Mucosa of stomach (tissue), 1 donor: ENCODE results near the gene USP11.

Experiments used
- H3K27me3 ChIP-seq: one replicate; pipeline ENCODE4 v1.7.0; 2013; ENCODE audit warnings: mild to moderate bottlenecking, low read length; ENCODE audit not compliant: control insufficient read depth, insufficient read depth
- H3K36me3 ChIP-seq: one replicate; pipeline ENCODE4 v1.7.0; 2013; ENCODE audit warnings: low read length; ENCODE audit not compliant: control insufficient read depth, insufficient read depth
- H3K4me1 ChIP-seq: one replicate; pipeline ENCODE4 v1.7.0; 2013; ENCODE audit warnings: mild to moderate bottlenecking, low read length; ENCODE audit not compliant: control insufficient read depth, insufficient read depth
- H3K4me3 ChIP-seq: one replicate; pipeline ENCODE4 v1.7.0; 2013; ENCODE audit warnings: low read length
- H3K9ac ChIP-seq: one replicate; pipeline ENCODE4 v1.7.0; 2013; ENCODE audit warnings: mild to moderate bottlenecking, low read length, moderate library complexity
- H3K9me3 ChIP-seq: one replicate; pipeline ENCODE4 v1.7.0; 2013; ENCODE audit warnings: mild to moderate bottlenecking, low read length, moderate library complexity; ENCODE audit not compliant: control insufficient read depth
- donor health status: Pancreatic carcinoma.

Gene USP11

DNA sequence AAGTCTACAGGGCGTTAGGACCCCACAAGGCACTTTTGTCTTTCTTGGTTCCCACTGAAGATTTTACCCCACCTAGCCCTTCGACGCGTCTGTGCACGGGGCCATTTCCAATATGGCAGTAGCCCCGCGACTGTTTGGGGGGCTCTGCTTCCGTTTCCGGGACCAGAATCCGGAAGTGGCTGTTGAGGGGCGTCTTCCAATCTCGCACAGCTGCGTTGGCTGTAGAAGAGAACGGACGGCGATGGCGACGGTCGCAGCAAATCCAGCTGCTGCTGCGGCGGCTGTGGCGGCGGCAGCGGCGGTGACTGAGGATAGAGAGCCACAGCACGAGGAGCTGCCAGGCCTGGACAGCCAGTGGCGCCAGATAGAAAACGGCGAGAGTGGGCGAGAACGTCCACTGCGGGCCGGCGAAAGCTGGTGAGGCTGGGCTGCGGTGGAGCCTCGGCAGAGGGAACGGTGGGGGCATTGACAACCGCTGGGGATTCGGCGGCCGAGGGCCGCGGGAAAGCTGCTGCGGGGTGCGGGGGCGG, at the start of gene USP11:
Gene USP11 (plus strand): TSS at position 207 of the 530 bp plus-strand sequence. CDS start 35 bp downstream, at position 242.
- Histone ChIP-seq H3K4me3 (no peak within 1 kb of the TSS), H3K4me1 (peaks cover 6% of the 10 kb centered on the region), H3K9me3 (no peaks in the 10 kb centered on the region), H3K36me3 (no peaks in the 10 kb centered on the region), H3K9ac (peak within 1 kb of the TSS; percentile 84), H3K27me3 (no peaks in the 10 kb centered on the region)

DNA sequence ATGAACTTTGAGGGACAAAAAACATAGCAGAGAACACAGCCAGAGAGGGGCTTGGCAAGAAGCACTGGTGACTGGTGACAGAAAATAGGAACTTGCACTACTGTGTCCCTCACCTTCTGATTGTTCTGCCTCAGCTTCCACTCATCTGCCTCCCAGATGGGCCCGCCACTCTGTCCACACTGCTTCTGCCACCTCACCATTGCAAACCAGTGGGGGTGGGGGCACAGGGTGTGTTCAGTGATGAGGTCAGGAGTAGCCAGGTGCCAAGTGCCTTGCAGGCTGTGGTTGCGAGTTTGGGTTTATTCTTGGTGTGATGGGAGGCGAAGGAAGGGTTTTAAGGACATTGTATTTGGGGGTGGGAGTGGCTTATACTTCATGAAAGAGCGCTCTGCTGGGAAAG, 48.3 kb upstream of the USP11 start:
- Histone ChIP-seq H3K4me3 (no peak overlapping the region), H3K9me3 (no peaks in the 10 kb centered on the region), H3K4me1 (no peaks in the 10 kb centered on the region), H3K9ac (no peak overlapping the region), H3K27me3 (no peaks in the 10 kb centered on the region), H3K36me3 (peaks cover 10% of the 10 kb centered on the region)

DNA sequence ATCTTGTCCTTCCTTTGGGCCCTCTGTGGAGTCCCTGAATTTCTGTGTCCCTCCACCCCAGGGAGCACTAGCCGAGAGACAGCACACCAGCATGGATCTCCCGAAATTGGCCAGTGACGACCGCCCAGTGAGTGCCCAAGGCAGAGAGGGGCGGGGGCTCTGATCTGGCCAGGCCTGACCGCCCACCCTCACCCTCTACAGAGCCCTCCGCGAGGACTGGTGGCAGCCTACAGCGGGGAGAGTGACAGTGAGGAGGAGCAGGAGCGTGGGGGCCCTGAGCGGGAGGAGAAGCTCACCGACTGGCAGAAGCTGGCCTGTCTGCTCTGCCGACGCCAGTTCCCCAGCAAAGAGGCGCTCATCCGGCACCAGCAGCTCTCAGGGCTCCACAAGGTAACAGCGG, 47.6 kb upstream of the USP11 start:
- Histone ChIP-seq H3K36me3 (peaks cover 10% of the 10 kb centered on the region), H3K9me3 (no peaks in the 10 kb centered on the region), H3K4me1 (no peaks in the 10 kb centered on the region), H3K9ac (no peak overlapping the region), H3K4me3 (no peak overlapping the region), H3K27me3 (no peaks in the 10 kb centered on the region)

DNA sequence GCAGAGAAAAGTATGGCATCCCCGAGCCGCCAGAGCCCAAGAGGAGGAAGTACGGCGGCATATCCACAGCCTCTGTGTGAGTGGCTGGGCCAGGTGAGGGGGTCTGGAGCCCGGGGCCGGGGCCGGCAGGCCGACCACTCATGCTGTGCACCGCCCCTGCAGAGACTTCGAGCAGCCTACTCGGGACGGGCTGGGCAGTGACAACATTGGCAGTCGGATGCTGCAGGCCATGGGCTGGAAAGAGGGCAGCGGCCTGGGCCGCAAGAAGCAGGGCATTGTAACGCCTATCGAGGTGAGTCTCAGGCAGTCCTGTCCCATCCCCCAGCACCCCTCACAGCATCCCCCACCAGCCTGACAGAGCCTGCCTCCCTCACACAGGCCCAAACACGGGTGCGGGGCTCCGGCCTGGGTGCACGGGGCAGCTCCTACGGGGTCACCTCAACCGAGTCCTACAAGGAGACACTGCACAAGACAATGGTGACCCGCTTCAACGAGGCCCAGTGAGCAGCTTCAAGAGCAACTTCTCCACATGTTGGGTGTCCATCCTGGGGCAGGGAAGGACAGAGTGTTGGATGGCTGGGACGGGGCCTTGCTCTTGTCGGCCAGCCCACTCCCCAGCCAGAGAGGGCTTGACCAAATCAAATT, 46.6 kb upstream of the USP11 start:
- H3K9me3 ChIP-seq: no peaks in the 10 kb centered on the region
- no peak overlapping the region for H3K4me3 ChIP-seq
- no peaks in the 10 kb centered on the region for H3K4me1 ChIP-seq
- no peaks in the 10 kb centered on the region for H3K27me3 ChIP-seq
- no peak overlapping the region for H3K9ac ChIP-seq
- H3K36me3 ChIP-seq: peaks cover 9% of the 10 kb centered on the region

DNA sequence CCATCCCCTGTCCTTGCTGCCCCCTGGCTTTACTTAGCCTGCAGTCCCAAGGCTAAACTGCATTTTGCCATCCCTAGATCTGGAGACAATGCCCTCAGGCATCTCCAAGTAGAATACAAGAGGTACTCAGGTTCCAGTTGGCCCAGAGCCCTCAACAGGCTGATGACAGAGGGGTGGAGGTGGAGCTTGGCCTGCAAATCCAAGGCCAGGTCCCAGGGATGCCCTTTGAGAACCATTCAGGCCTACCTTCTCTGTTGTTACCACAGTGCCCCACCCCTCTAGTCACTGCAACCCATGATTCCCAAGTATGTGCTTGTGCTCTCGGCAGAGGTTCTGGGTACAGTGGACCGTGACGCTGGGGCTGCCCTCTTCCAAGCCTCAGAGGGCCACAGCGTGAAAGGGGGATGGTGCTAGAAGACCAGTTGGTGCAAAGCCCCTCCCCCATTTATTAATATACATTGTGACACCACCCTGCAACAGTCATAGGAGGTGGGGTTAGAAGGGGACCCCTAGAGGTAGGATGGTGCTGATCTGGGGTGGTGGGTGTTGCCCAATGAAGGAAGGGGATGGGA, 45.6 kb upstream of the USP11 start:
- Histone ChIP-seq H3K9ac (no peak overlapping the region), H3K9me3 (no peaks in the 10 kb centered on the region), H3K4me1 (no peaks in the 10 kb centered on the region), H3K27me3 (no peaks in the 10 kb centered on the region), H3K36me3 (no peaks in the 10 kb centered on the region), H3K4me3 (no peak overlapping the region)

DNA sequence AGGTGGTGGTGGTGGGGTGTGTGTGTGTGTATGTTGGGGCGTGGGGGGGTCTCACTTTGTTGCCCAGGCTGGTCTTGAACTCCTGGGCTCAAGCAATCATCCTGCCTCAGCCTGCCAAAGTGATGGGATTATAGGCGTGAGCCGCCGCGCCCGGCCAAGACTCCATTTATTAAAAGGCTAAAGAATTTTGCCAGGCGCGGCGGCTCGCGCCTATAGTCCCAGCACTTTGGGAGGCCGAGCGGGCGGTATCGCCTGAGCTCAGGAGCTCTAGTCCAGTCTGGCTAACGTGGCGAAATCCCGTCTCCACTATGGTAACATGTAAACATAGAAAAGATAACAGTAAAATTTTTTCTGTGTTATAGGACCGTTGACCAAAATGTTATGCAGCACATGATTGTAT, 42.9 kb upstream of the USP11 start:
- Histone ChIP-seq H3K9ac (no peak overlapping the region), H3K9me3 (no peaks in the 10 kb centered on the region), H3K36me3 (no peaks in the 10 kb centered on the region), H3K27me3 (no peaks in the 10 kb centered on the region), H3K4me1 (peaks cover 3% of the 10 kb centered on the region), H3K4me3 (no peak overlapping the region)

DNA sequence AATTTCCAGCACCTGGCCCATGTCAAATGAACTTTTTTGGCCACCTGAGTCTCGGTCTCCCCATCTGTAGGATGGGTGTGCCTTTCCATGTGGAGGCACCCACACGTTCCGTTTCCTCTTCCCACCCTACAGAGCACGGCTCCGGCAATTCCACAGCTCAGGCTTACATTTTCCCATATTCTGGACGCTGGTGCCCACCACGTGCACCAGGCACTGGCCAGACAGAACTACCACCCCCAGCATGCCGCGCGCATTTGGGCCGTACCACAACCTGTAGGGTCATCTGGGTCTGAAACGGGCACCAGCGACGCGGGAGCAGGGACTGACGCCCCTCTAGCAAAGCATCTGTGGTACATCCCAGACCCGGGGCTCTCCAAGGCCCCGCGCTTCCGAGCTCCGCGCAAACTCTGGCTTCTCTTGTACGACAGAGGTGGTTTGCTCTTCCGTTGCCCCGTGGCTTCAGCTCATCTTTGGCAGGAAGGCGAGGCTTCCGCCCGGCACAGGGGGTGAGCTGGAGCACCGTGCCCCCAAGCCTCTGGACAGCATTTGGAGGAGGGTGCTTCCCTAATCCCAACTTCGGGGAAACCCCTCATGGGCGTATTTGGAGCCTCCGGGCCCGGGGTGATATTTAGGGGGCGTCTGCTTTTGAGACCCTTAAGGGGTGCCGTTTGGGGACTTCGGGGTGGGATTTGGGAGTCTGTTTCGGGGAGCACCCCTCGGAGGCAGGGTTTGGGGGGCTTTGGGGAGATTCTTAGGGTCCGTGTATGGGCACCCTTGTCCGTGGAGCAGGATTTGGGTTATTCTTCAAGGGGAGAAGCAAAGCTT, 42.2 kb upstream of the USP11 start:
- Histone ChIP-seq H3K4me1 (peaks cover 6% of the 10 kb centered on the region), H3K27me3 (no peaks in the 10 kb centered on the region), H3K9ac (peak overlapping the region; percentile 54), H3K36me3 (no peaks in the 10 kb centered on the region), H3K4me3 (peak overlapping the region; percentile 43), H3K9me3 (no peaks in the 10 kb centered on the region)

DNA sequence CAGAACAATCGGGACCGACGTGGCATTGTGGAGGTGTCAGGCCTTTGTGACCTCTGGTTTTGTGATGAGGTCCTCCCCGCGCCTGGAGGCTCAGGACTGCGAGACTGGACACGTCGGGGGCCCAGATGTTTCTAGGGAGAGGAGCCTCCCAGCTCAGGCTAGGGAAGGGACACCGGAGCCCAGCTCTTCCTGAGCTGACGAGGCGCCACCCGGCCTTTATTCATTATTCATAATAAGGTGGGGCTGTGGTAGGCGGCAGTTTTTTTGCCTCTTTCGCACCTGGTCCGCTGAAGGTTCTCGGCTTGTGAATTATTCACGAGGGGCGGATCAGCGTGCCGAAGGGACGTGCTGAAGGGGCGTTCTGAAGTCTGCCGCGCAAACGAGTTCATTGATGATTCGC, 41.5 kb upstream of the USP11 start:
- peak overlapping the region; percentile 43 for H3K4me3 ChIP-seq
- no peaks in the 10 kb centered on the region for H3K27me3 ChIP-seq
- H3K36me3 ChIP-seq: no peaks in the 10 kb centered on the region
- H3K9ac ChIP-seq: peak overlapping the region; percentile 54
- H3K4me1 ChIP-seq: peaks cover 13% of the 10 kb centered on the region
- no peaks in the 10 kb centered on the region for H3K9me3 ChIP-seq

DNA sequence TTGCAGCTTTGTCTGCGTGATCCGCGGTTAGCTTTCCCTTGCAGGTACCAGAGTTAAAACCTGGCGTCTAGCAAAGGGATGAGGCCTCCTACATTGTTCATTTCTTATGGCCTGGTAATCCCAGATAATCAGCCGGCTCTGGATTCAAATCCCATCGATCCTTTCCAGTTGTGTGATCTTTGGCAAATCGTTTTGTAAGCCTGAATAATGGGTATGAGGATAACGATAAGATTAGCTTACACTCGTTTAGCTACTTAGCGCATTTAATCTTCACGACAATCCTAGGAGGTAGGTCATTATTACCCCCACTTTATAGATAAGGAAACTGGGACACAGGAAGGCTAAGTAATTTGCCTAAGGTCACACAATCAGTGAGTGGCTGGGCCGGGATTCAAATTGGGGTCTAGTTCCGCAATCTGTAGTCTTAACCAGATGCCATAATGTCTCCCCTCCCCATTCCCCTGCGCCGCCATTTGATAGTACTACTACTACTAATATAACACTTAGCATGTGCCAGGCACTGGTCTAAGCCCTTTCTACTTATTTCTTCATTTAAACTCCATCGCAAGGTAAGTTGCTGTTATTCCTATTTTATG, 40.9 kb upstream of the USP11 start:
- Histone ChIP-seq H3K27me3 (no peaks in the 10 kb centered on the region), H3K4me1 (peaks cover 16% of the 10 kb centered on the region), H3K9me3 (no peaks in the 10 kb centered on the region), H3K9ac (no peak overlapping the region), H3K4me3 (no peak overlapping the region), H3K36me3 (no peaks in the 10 kb centered on the region)

DNA sequence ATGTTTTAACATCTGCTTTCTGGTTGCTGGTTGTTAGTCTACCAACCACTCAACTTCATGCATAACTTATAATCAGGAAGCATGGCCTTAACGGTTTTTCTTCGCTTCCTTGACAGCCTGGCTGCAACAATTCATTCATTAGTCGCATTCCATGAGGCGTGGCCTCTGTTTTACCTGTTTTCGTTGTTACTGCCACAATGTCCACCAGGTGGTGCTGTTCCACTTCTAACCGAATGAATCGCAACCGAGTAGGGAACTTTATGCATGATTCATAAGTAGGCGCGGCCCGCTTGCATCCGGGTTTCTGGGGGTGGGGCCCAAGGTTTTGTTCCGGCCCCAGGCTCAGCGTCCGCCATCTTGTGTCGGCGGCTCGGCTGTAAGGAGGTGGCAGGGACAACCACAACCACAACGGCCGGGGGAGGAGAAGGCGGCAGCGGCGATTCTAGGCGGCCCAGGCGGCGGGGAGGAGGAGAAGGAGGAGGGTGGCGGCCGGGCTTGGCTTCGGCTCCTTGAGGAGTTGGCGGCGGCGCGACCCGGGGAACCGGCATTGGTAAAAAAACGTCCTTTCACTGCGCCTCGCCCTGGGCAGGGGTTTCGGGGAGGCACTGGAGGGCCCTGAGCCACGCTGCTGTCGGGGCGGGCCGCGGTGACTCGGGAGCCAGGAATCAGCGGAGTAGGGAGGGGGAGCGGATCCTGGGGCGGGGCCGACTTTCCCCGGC, 39.2 kb upstream of the USP11 start, which contains the start of gene UBA1:
Gene UBA1 (plus strand): TSS at position 355 of the 719 bp plus-strand sequence. CDS start 4,974 bp downstream, outside the sequence.
- Histone ChIP-seq H3K4me1 (peaks cover 27% of the 10 kb centered on the region), H3K36me3 (no peaks in the 10 kb centered on the region), H3K4me3 (peak within 1 kb of the TSS; percentile 69), H3K27me3 (no peaks in the 10 kb centered on the region), H3K9ac (peak within 1 kb of the TSS; percentile 93), H3K9me3 (no peaks in the 10 kb centered on the region)

DNA sequence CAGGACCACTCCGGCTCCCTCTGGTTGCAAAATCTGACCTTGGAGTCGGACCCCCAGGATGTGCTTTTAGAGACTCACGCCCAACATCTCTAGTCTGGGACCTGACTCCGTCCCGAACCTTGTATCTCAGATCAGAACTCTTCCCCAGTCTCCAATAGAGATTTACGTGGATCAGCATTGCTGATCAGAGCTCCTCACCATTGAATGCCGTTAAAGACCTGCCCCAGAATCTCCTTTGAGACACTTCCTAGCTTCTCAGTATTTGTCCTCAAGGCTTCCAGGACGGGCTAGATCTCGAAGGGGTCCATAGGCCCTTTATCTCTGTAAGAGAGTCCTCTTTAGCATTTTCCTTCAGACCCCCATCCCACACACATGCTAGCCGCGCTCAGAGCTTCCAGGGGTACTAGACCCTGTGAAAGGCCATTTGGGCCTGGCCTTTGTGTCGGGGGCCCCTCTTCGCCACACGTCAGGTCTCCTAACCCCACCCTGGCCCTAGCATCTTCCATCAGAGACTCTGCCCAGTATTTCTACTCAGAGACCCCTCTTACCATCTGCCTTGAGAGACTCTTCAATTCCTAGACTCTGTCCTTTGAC, 38.5 kb upstream of the USP11 start:
- H3K36me3 ChIP-seq: no peaks in the 10 kb centered on the region
- peak overlapping the region; percentile 69 for H3K4me3 ChIP-seq
- peaks cover 27% of the 10 kb centered on the region for H3K4me1 ChIP-seq
- H3K9me3 ChIP-seq: no peaks in the 10 kb centered on the region
- H3K9ac ChIP-seq: peak overlapping the region; percentile 93
- H3K27me3 ChIP-seq: no peaks in the 10 kb centered on the region
